Activated gamma-delta T cell treated with anti-CD3 and anti-CD28 coated beads, Interleukin-2, amount 50 U/mL, for 16 hours (primary cell): Measurements from ENCODE around the gene ABCA1.

Source experiments
- DNase-seq: peaks from one replicate; pipeline ENCODE4 v3.0.0-alpha.2; 2020; ENCODE audit warnings: low read depth

The ABCA1 gene

GRCh38 chr9:104766025-104766424 lies 161.9 kb downstream of the ABCA1 start:
- no peak for DNase-seq

DNA sequence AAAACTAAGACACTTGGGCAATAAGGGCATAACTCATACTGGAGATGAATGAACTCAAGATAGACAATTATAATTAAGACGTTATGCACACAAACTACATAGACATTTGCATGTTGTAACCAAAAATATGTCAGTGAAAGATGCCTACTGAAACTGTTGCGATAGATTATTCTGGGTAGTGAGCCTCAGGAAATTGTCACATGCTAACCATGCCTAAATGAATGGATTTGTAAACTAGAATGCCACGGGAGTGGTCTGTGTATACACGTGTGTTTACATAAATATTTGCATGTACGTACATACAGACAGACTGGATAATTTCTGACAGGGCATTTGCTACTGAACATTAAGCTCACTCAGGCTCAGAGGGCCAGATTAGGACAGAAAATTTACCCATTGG lies 162.8 kb downstream of the ABCA1 start:
- no peak for DNase-seq

DNA sequence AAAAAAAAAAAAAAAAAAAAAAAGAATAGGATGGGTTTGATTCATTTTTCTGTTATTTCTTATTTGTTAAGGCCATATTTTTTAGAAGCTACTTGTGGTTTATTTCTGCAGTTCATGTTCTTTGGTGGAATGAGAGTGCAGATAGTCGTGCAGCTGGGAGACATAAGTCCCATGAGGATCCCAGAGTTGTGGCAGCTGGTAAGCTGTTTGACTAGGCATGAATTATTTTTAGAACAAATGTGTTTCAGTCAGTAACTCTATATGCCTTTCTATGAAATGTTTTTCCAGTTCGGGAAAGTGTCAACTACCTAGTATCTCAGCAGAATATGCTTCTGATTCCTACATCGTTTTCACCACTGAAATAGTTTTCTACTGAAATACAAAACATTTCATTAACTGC lies 169.0 kb downstream of the ABCA1 start:
- no peak for DNase-seq

- DNase-seq, result no peak
These were observed 177.7 kb downstream of the ABCA1 start for GRCh38 chr9:104750185-104750767.

DNA sequence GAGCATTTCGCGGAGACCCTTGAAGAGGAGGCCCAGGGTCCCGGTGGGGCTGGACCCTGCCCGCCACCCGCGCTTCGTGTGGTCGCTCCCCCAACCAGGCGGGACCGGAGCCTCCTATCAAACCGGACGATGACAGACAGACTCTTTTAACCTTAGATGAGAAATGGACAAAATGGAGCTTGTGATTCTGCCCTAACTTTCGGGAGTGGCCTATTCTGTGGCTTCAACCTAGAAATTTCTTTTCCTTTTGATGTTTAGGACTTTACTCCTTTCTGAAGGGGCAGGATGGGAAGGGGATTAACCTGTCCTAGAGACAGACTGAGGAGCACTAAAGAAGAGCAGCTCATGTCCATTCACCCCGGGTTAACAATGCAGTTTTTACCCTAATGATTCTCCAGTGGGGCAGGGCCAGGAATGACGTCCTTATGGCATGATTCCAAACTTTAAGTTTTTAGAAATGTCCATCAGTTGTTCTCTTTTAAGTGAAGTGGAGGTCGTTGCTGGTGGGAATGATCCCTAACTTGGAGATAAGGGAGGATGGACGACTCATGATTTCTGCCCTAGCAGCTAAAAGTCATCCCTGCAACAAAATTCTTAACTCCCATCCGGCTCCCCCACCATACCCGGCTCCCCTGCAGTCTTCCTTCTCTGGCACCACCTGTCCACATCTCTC lies 179.5 kb downstream of the ABCA1 start:
- DNase-seq, result no peak

DNA sequence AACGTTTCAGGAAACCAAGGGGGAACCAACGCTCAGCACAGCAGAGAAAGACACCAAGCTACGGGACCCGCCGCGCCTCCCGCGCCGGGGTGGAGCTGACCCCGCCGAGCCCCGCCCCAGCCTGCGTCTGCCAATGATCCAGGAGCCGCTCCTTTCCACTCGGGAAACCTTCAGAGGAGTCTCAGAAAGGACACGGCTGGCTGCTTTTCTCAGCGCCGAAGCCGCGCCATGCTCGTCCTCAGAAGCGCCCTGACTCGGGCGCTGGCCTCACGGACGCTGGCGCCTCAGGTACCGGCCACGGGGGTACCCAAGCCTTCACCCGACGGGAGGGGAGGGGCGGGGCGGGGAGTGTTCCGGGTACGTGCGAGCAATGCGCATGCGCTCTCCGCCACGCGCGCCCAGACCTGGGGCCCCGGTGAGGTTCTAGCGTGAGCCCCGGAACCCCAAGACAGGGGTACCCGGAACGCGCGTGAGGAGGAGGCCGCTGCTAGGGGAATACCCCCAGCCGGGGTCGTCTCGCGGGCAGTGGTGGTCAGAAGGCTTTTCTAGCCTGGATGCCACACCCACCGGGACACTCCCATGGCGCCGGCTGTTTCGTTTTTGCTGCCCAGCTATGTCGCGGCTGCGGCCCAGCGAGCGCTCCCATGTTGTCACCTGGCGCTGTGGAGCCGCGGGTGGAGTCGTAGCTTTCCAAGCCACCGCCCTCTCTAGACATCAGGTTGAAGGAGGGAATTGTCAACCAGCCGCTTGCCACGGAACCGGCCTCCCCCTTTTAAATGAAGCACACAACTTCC lies 180.2 kb downstream of the ABCA1 start, which contains the start of gene NIPSNAP3A:
Gene NIPSNAP3A, plus strand, starts transcription at position 119 of the 794 bp plus-strand sequence. Its CDS starts 110 bp downstream, at position 229.
- DNase-seq, result peak; percentile 77

DNA sequence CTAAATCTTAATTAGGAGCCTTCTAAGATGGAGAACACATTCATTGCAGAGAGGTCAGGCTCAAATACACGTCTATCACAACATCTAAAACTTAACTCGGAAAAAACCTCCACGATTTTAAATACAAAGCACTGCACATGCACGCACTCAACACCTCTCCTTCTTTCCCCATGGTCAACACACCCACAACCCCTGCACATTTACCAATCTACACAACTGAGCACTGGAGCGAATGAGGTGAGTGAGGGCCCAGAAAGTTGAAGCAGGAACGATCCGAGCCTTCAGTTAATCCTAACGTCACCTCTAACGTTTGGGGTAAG lies 180.8 kb downstream of the ABCA1 start:
- DNase-seq, result no peak

GRCh38 chr9:104746798-104747197 lies 181.2 kb downstream of the ABCA1 start:
- no peak for DNase-seq

GRCh38 chr9:104746285-104746684 lies 181.7 kb downstream of the ABCA1 start:
- DNase-seq, result no peak

DNA sequence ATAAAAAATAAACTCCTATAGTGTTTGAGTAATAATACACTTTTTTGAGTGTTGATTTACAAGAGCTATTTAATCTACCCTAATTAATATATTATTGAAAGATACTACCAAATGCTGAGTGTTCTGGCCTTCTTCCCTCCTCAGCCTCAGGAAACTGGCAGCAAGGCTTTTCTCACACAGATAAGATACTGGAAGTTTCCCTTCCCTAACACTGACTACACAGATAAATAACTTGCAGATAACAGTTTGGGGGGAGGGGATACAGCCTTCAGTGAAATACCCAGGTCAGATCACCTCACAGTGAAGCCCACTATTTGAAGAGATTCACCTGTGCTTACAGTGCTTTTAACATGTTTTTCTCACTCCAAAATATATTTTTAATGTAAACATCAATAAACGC lies 182.1 kb downstream of the ABCA1 start:
- no peak for DNase-seq

- DNase-seq, result no peak
These were observed 184.5 kb downstream of the ABCA1 start for GRCh38 chr9:104743376-104743985.

GRCh38 chr9:104740621-104741020 lies 187.3 kb downstream of the ABCA1 start:
- no peak for DNase-seq

DNA sequence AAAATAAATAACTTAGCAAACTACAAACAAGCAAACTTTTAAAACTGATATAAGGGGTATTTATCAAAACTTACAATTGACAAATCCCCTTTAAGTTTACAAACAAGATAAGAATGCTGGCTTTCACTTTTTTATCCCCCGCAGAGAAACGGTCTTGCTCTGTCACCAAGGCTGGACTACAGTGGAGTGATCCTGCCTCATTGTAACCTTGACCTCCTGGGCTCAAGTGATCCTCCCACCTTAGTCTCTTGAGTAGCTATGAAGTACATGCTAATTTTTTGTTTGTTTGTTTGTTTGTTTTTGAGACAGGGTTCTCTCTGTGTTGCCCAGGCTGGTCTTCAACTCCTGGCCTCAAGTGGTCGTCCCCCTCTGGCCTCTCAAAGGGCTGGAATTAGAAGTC lies 189.5 kb downstream of the ABCA1 start:
- DNase-seq, result no peak
